Cerebellar cortex (tissue), 1 donor: ENCODE data around the gene CEP85L.
A peak's percentile ranks its signal among the peaks of the same experiment; 100 is the strongest.

Experiments used
- DNase-seq: peaks from one replicate; pipeline ENCODE4 v3.0.0-alpha.2; 2015; ENCODE audit warnings: low spot score

Gene CEP85L

GRCh38 chr6:118621799-118622470 lies 29.5 kb downstream of the CEP85L start:
- DNase-seq = no peak

- DNase-seq = no peak
These were observed 31.2 kb downstream of the CEP85L start for GRCh38 chr6:118620202-118620601.

- DNase-seq = peak; percentile 72
These were observed 32.6 kb downstream of the CEP85L start for GRCh38 chr6:118618676-118619377.

GRCh38 chr6:118617417-118617816 lies 34.0 kb downstream of the CEP85L start:
- DNase-seq = no peak

- DNase-seq = no peak
These were observed 40.1 kb downstream of the CEP85L start for GRCh38 chr6:118611334-118611733.

GRCh38 chr6:118606858-118607257 lies 44.5 kb downstream of the CEP85L start:
- DNase-seq = no peak

GRCh38 chr6:118606268-118606667 lies 45.1 kb downstream of the CEP85L start:
- DNase-seq = no peak

GRCh38 chr6:118603372-118603771 lies 48.0 kb downstream of the CEP85L start:
- DNase-seq = no peak

- no peak for DNase-seq
These were observed 49.1 kb downstream of the CEP85L start for GRCh38 chr6:118602300-118602699.

GRCh38 chr6:118598324-118598723 lies 53.1 kb downstream of the CEP85L start:
- DNase-seq = no peak

- DNase-seq = no peak
These were observed 53.8 kb downstream of the CEP85L start for GRCh38 chr6:118597636-118598035.

GRCh38 chr6:118596774-118597320 lies 54.5 kb downstream of the CEP85L start:
- DNase-seq = no peak

GRCh38 chr6:118594877-118595276 lies 56.5 kb downstream of the CEP85L start:
- DNase-seq = no peak

GRCh38 chr6:118591897-118592296 lies 59.5 kb downstream of the CEP85L start:
- no peak for DNase-seq

GRCh38 chr6:118589649-118590365 lies 61.6 kb downstream of the CEP85L start:
- no peak for DNase-seq

- DNase-seq = no peak
These were observed 62.2 kb downstream of the CEP85L start for GRCh38 chr6:118589186-118589585.

- DNase-seq = no peak
These were observed 62.8 kb downstream of the CEP85L start for GRCh38 chr6:118588626-118589025.

GRCh38 chr6:118586746-118587485 lies 64.5 kb downstream of the CEP85L start:
- no peak for DNase-seq

GRCh38 chr6:118584911-118585310 lies 66.5 kb downstream of the CEP85L start:
- peak; percentile 37 for DNase-seq

GRCh38 chr6:118581489-118581959 lies 69.9 kb downstream of the CEP85L start:
- no peak for DNase-seq

GRCh38 chr6:118580585-118581419 lies 70.6 kb downstream of the CEP85L start:
- DNase-seq = peak; percentile 91
